GM12878 (cell line): ENCODE data around the gene AGBL3.

ENCODE experiments used
- CTCF ChIP-seq, 3 experiments: IDR thresholded peaks in 2 of 3; conservative IDR thresholded peaks in 1 of 3; 2 replicates each; pipeline ENCODE4 v1.5.1; 2011; ENCODE audit warnings: low read depth in 3 of 3, low read length in 3 of 3, mild to moderate bottlenecking in 3 of 3, control low read depth in 2 of 3, moderate library complexity in 2 of 3, inconsistent platforms in 1 of 3, mixed read lengths in 1 of 3; ENCODE audit not compliant: control insufficient read depth in 2 of 3, insufficient read depth in 1 of 3; ENCODE audit errors: extremely low read depth in 1 of 3
- E2F8 ChIP-seq: fragments of 450-650 bp; IDR thresholded peaks from 2 replicates; pipeline ENCODE4 v1.6.1; 2018; ENCODE audit warnings: mild to moderate bottlenecking, low read depth, moderate library complexity; ENCODE audit not compliant: partially characterized antibody
- EZH2 ChIP-seq: IDR thresholded peaks from 2 replicates; pipeline ENCODE4 v1.6.1; 2012; ENCODE audit warnings: low read depth, mild to moderate bottlenecking, control low read depth, inconsistent platforms, low read length, borderline replicate concordance; ENCODE audit not compliant: control insufficient read depth
- HDAC2 ChIP-seq: fragments of 200-600 bp; sonication (generic); IDR thresholded peaks from 2 replicates; pipeline ENCODE4 v1.6.1; 2017
- KDM1A ChIP-seq: fragments of 200-600 bp; sonication (generic); IDR thresholded peaks from 2 replicates; pipeline ENCODE4 v1.6.1; 2016; ENCODE audit warnings: borderline replicate concordance
- MAX ChIP-seq: IDR thresholded peaks from 2 replicates; pipeline ENCODE4 v1.6.1; 2012; ENCODE audit warnings: low read depth, low read length, improper control_type of control experiment
- POLR2A ChIP-seq: IDR thresholded peaks from 2 replicates; pipeline ENCODE4 v1.6.1; 2011; ENCODE audit warnings: low read depth, mild to moderate bottlenecking, low read length
- SMAD1 ChIP-seq: fragments of 450-650 bp; IDR thresholded peaks from 2 replicates; pipeline ENCODE4 v1.6.1; 2018; ENCODE audit warnings: mild to moderate bottlenecking, low read depth; ENCODE audit not compliant: partially characterized antibody
- SMC3 ChIP-seq: IDR thresholded peaks from 2 replicates; pipeline ENCODE4 v1.6.1; 2011; ENCODE audit warnings: low read length, improper control_type of control experiment, borderline replicate concordance
- ZNF24 ChIP-seq: fragments of 450-650 bp; IDR thresholded peaks from 2 replicates; pipeline ENCODE4 v1.6.1; 2017; ENCODE audit warnings: antibody characterized with exemption, mild to moderate bottlenecking

GRCh38 chr7:135077642-135078041 lies 91.3 kb downstream of the AGBL3 start:
- TF ChIP-seq EZH2 (no peak), POLR2A (no peak), MAX (no peak), SMC3 (no peak), SMAD1 (no peak), CTCF (IDR thresholded peaks at IDR 0.05 in 2 of 3, conservative IDR thresholded peaks at IDR 0.05 in 1 of 3; ENCODE audit: control insufficient read depth in 2 of 3, extremely low read depth in 1 of 3, insufficient read depth in 1 of 3, low read depth in 3 of 3, low read length in 3 of 3) (no peak), KDM1A (no peak), E2F8 (no peak), HDAC2 (no peak), ZNF24 (no peak)
